Measurements from ENCODE around the gene ATP2B3.

Gene ATP2B3

GRCh38 chrX:153576961-153577360 is 59.5 kb downstream of the ATP2B3 start:
- no peak overlapping the region for H4K8ac ChIP-seq (ENCODE audit: low read depth, low read length)
- H3K4ac ChIP-seq (ENCODE audit: low read depth, low read length) = no peak overlapping the region
- no peak overlapping the region for H3K9ac ChIP-seq (ENCODE audit: low read length)
- H4K5ac ChIP-seq (ENCODE audit: low read length) = no peak overlapping the region
- no peaks in the 10 kb centered on the region for H3K27me3 ChIP-seq (ENCODE audit: insufficient read depth, low read length, poor library complexity)
- H3K4me2 ChIP-seq (ENCODE audit: low read length) = no peak overlapping the region
- H2BK120ac ChIP-seq (ENCODE audit: low read depth, low read length) = no peak overlapping the region
- H2AK5ac ChIP-seq (ENCODE audit: low read length) = no peak overlapping the region
- no peak overlapping the region for H3K18ac ChIP-seq (ENCODE audit: low read length)
- no peak overlapping the region for H3K23ac ChIP-seq (ENCODE audit: low read length)
- no peaks in the 10 kb centered on the region for H3K79me2 ChIP-seq (ENCODE audit: control insufficient read depth, insufficient read depth, low read length)
- no peaks in the 10 kb centered on the region for H3K79me1 ChIP-seq (ENCODE audit: low read length)
- DNase-seq = no peak
- no peak overlapping the region for H3K56ac ChIP-seq (ENCODE audit: low read length)
- H2BK5ac ChIP-seq (ENCODE audit: low read length) = no peak overlapping the region
- H2BK15ac ChIP-seq (replicated peaks; ENCODE audit: low read depth) = no peak overlapping the region
- no peaks in the 10 kb centered on the region for H3K36me3 ChIP-seq (ENCODE audit: control insufficient read depth, insufficient read depth, low read length)
- no peak overlapping the region for H3K4me3 ChIP-seq (ENCODE audit: low read length)
- no peak overlapping the region for H3K27ac ChIP-seq (ENCODE audit: low read depth, low read length)
- H3K4me1 ChIP-seq (ENCODE audit: control insufficient read depth, low read depth, low read length) = no peaks in the 10 kb centered on the region
- WGBS (ENCODE audit: extremely low coverage, insufficient coverage, low lambda C conversion rate) = no CpG with 5 or more reads among the region's 6 CpGs

GRCh38 chrX:153578200-153578835 is 60.9 kb downstream of the ATP2B3 start:
- Histone ChIP-seq H3K79me1 (ENCODE audit: low read length) (no peaks in the 10 kb centered on the region), H4K5ac (ENCODE audit: low read length) (no peak overlapping the region), H4K8ac (ENCODE audit: low read depth, low read length) (no peak overlapping the region), H3K79me2 (ENCODE audit: control insufficient read depth, insufficient read depth, low read length) (no peaks in the 10 kb centered on the region), H3K4me3 (ENCODE audit: low read length) (no peak overlapping the region), H3K9ac (ENCODE audit: low read length) (no peak overlapping the region), H3K4ac (ENCODE audit: low read depth, low read length) (no peak overlapping the region), H2BK5ac (ENCODE audit: low read length) (no peak overlapping the region), H3K27me3 (ENCODE audit: insufficient read depth, low read length, poor library complexity) (no peaks in the 10 kb centered on the region), H3K56ac (ENCODE audit: low read length) (no peak overlapping the region), H3K4me2 (ENCODE audit: low read length) (no peak overlapping the region), H3K27ac (ENCODE audit: low read depth, low read length) (no peak overlapping the region), H2BK120ac (ENCODE audit: low read depth, low read length) (no peak overlapping the region), H3K4me1 (ENCODE audit: control insufficient read depth, low read depth, low read length) (no peaks in the 10 kb centered on the region), H2BK15ac (replicated peaks; ENCODE audit: low read depth) (no peak overlapping the region), H3K18ac (ENCODE audit: low read length) (no peak overlapping the region), H3K36me3 (ENCODE audit: control insufficient read depth, insufficient read depth, low read length) (no peaks in the 10 kb centered on the region), H3K23ac (ENCODE audit: low read length) (no peak overlapping the region), H2AK5ac (ENCODE audit: low read length) (no peak overlapping the region)
- peak; percentile 26 for DNase-seq
- no CpG with 5 or more reads among the region's 18 CpGs for WGBS (ENCODE audit: extremely low coverage, insufficient coverage, low lambda C conversion rate)

- no peak overlapping the region for H3K27ac ChIP-seq (ENCODE audit: low read depth, low read length)
- no peaks in the 10 kb centered on the region for H3K27me3 ChIP-seq (ENCODE audit: insufficient read depth, low read length, poor library complexity)
- H4K8ac ChIP-seq (ENCODE audit: low read depth, low read length) = no peak overlapping the region
- H3K79me1 ChIP-seq (ENCODE audit: low read length) = no peaks in the 10 kb centered on the region
- H3K4ac ChIP-seq (ENCODE audit: low read depth, low read length) = no peak overlapping the region
- WGBS (ENCODE audit: extremely low coverage, insufficient coverage, low lambda C conversion rate) = no CpG with 5 or more reads among the region's 2 CpGs
- H3K79me2 ChIP-seq (ENCODE audit: control insufficient read depth, insufficient read depth, low read length) = no peaks in the 10 kb centered on the region
- no peak overlapping the region for H2BK15ac ChIP-seq (replicated peaks; ENCODE audit: low read depth)
- H3K56ac ChIP-seq (ENCODE audit: low read length) = no peak overlapping the region
- no peak overlapping the region for H3K4me2 ChIP-seq (ENCODE audit: low read length)
- no peak overlapping the region for H4K5ac ChIP-seq (ENCODE audit: low read length)
- H3K36me3 ChIP-seq (ENCODE audit: control insufficient read depth, insufficient read depth, low read length) = no peaks in the 10 kb centered on the region
- no peak overlapping the region for H3K23ac ChIP-seq (ENCODE audit: low read length)
- H2AK5ac ChIP-seq (ENCODE audit: low read length) = no peak overlapping the region
- no peaks in the 10 kb centered on the region for H3K4me1 ChIP-seq (ENCODE audit: control insufficient read depth, low read depth, low read length)
- no peak overlapping the region for H3K18ac ChIP-seq (ENCODE audit: low read length)
- H3K9ac ChIP-seq (ENCODE audit: low read length) = no peak overlapping the region
- DNase-seq = no peak
- H2BK120ac ChIP-seq (ENCODE audit: low read depth, low read length) = no peak overlapping the region
- H2BK5ac ChIP-seq (ENCODE audit: low read length) = no peak overlapping the region
- no peak overlapping the region for H3K4me3 ChIP-seq (ENCODE audit: low read length)
Measured at GRCh38 chrX:153578889-153579288, 61.4 kb downstream of the ATP2B3 start.

- no CpG with 5 or more reads among the region's 14 CpGs for WGBS (ENCODE audit: extremely low coverage, insufficient coverage, low lambda C conversion rate)
- H3K36me3 ChIP-seq (ENCODE audit: control insufficient read depth, insufficient read depth, low read length) = no peaks in the 10 kb centered on the region
- no peak overlapping the region for H3K27ac ChIP-seq (ENCODE audit: low read depth, low read length)
- no peak overlapping the region for H2BK15ac ChIP-seq (replicated peaks; ENCODE audit: low read depth)
- H4K8ac ChIP-seq (ENCODE audit: low read depth, low read length) = no peak overlapping the region
- no peak overlapping the region for H3K23ac ChIP-seq (ENCODE audit: low read length)
- H3K79me1 ChIP-seq (ENCODE audit: low read length) = no peaks in the 10 kb centered on the region
- peak; percentile 50 for DNase-seq
- H3K27me3 ChIP-seq (ENCODE audit: insufficient read depth, low read length, poor library complexity) = no peaks in the 10 kb centered on the region
- H3K4me2 ChIP-seq (ENCODE audit: low read length) = no peak overlapping the region
- no peak overlapping the region for H2BK5ac ChIP-seq (ENCODE audit: low read length)
- H2AK5ac ChIP-seq (ENCODE audit: low read length) = no peak overlapping the region
- H3K9ac ChIP-seq (ENCODE audit: low read length) = no peak overlapping the region
- no peaks in the 10 kb centered on the region for H3K79me2 ChIP-seq (ENCODE audit: control insufficient read depth, insufficient read depth, low read length)
- H3K4me3 ChIP-seq (ENCODE audit: low read length) = no peak overlapping the region
- no peak overlapping the region for H4K5ac ChIP-seq (ENCODE audit: low read length)
- H3K18ac ChIP-seq (ENCODE audit: low read length) = no peak overlapping the region
- no peak overlapping the region for H2BK120ac ChIP-seq (ENCODE audit: low read depth, low read length)
- H3K4me1 ChIP-seq (ENCODE audit: control insufficient read depth, low read depth, low read length) = no peaks in the 10 kb centered on the region
- H3K56ac ChIP-seq (ENCODE audit: low read length) = no peak overlapping the region
- H3K4ac ChIP-seq (ENCODE audit: low read depth, low read length) = no peak overlapping the region
Measured at GRCh38 chrX:153580700-153581386, 63.4 kb downstream of the ATP2B3 start.

- Histone ChIP-seq H3K27ac (ENCODE audit: low read depth, low read length) (no peak overlapping the region), H3K27me3 (ENCODE audit: insufficient read depth, low read length, poor library complexity) (no peaks in the 10 kb centered on the region), H3K4me1 (ENCODE audit: control insufficient read depth, low read depth, low read length) (no peaks in the 10 kb centered on the region), H3K4me2 (ENCODE audit: low read length) (no peak overlapping the region), H3K18ac (ENCODE audit: low read length) (no peak overlapping the region), H3K4ac (ENCODE audit: low read depth, low read length) (no peak overlapping the region), H2AK5ac (ENCODE audit: low read length) (no peak overlapping the region), H4K8ac (ENCODE audit: low read depth, low read length) (no peak overlapping the region), H2BK5ac (ENCODE audit: low read length) (no peak overlapping the region), H3K79me1 (ENCODE audit: low read length) (no peaks in the 10 kb centered on the region), H4K5ac (ENCODE audit: low read length) (no peak overlapping the region), H3K4me3 (ENCODE audit: low read length) (no peak overlapping the region), H3K79me2 (ENCODE audit: control insufficient read depth, insufficient read depth, low read length) (no peaks in the 10 kb centered on the region), H3K56ac (ENCODE audit: low read length) (no peak overlapping the region), H3K9ac (ENCODE audit: low read length) (no peak overlapping the region), H2BK120ac (ENCODE audit: low read depth, low read length) (no peak overlapping the region), H2BK15ac (replicated peaks; ENCODE audit: low read depth) (no peak overlapping the region), H3K36me3 (ENCODE audit: control insufficient read depth, insufficient read depth, low read length) (no peaks in the 10 kb centered on the region), H3K23ac (ENCODE audit: low read length) (no peak overlapping the region)
- DNase-seq = no peak
- WGBS (ENCODE audit: extremely low coverage, insufficient coverage, low lambda C conversion rate) = no CpG with 5 or more reads among the region's 13 CpGs
Measured at GRCh38 chrX:153582896-153583295, 65.5 kb downstream of the ATP2B3 start.

- Histone ChIP-seq H3K23ac (ENCODE audit: low read length) (no peak overlapping the region), H3K79me1 (ENCODE audit: low read length) (no peaks in the 10 kb centered on the region), H3K18ac (ENCODE audit: low read length) (no peak overlapping the region), H3K27ac (ENCODE audit: low read depth, low read length) (no peak overlapping the region), H4K8ac (ENCODE audit: low read depth, low read length) (no peak overlapping the region), H3K36me3 (ENCODE audit: control insufficient read depth, insufficient read depth, low read length) (no peaks in the 10 kb centered on the region), H3K79me2 (ENCODE audit: control insufficient read depth, insufficient read depth, low read length) (no peaks in the 10 kb centered on the region), H3K27me3 (ENCODE audit: insufficient read depth, low read length, poor library complexity) (no peaks in the 10 kb centered on the region), H2BK5ac (ENCODE audit: low read length) (no peak overlapping the region), H3K4ac (ENCODE audit: low read depth, low read length) (no peak overlapping the region), H3K4me1 (ENCODE audit: control insufficient read depth, low read depth, low read length) (no peaks in the 10 kb centered on the region), H3K56ac (ENCODE audit: low read length) (no peak overlapping the region), H2BK15ac (replicated peaks; ENCODE audit: low read depth) (no peak overlapping the region), H3K4me2 (ENCODE audit: low read length) (no peak overlapping the region), H2AK5ac (ENCODE audit: low read length) (no peak overlapping the region), H4K5ac (ENCODE audit: low read length) (no peak overlapping the region), H2BK120ac (ENCODE audit: low read depth, low read length) (no peak overlapping the region), H3K4me3 (ENCODE audit: low read length) (no peak overlapping the region), H3K9ac (ENCODE audit: low read length) (no peak overlapping the region)
- no peak for DNase-seq
- WGBS (ENCODE audit: extremely low coverage, insufficient coverage, low lambda C conversion rate) = no CpG with 5 or more reads among the region's 2 CpGs
Measured at GRCh38 chrX:153583433-153583832, 66.0 kb downstream of the ATP2B3 start.
